GM12875 (cell line): ENCODE measurements around the gene RNF181.
A peak's percentile ranks its signal among the peaks of the same experiment; 100 is the strongest.
"Not testable (repeated sequence)": the region's sequence is repeated elsewhere in the genome, so short reads cannot be mapped to it uniquely, and the experiment has no call there.

Experiments
- H3K4me3 ChIP-seq: one replicate; pipeline ENCODE4 v1.5.1; 2011; ENCODE audit warnings: low read depth, low read length, control low read depth
- TF ChIP-seq, protein P1 (sequence below): IDR thresholded peaks from 2 replicates; pipeline ENCODE4 v1.5.1; 2011; ENCODE audit warnings: low read depth, mild to moderate bottlenecking, control low read depth, inconsistent platforms, low read length, moderate library complexity, borderline replicate concordance; ENCODE audit not compliant: insufficient read depth

RNF181 gene

GRCh38 chr2:85607268-85608215 is 12.0 kb downstream of the RNF181 start:
- H3K4me3 ChIP-seq = no peak overlapping the region
- TF ChIP-seq, protein P1, sequence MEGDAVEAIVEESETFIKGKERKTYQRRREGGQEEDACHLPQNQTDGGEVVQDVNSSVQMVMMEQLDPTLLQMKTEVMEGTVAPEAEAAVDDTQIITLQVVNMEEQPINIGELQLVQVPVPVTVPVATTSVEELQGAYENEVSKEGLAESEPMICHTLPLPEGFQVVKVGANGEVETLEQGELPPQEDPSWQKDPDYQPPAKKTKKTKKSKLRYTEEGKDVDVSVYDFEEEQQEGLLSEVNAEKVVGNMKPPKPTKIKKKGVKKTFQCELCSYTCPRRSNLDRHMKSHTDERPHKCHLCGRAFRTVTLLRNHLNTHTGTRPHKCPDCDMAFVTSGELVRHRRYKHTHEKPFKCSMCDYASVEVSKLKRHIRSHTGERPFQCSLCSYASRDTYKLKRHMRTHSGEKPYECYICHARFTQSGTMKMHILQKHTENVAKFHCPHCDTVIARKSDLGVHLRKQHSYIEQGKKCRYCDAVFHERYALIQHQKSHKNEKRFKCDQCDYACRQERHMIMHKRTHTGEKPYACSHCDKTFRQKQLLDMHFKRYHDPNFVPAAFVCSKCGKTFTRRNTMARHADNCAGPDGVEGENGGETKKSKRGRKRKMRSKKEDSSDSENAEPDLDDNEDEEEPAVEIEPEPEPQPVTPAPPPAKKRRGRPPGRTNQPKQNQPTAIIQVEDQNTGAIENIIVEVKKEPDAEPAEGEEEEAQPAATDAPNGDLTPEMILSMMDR = no peak

DNA sequence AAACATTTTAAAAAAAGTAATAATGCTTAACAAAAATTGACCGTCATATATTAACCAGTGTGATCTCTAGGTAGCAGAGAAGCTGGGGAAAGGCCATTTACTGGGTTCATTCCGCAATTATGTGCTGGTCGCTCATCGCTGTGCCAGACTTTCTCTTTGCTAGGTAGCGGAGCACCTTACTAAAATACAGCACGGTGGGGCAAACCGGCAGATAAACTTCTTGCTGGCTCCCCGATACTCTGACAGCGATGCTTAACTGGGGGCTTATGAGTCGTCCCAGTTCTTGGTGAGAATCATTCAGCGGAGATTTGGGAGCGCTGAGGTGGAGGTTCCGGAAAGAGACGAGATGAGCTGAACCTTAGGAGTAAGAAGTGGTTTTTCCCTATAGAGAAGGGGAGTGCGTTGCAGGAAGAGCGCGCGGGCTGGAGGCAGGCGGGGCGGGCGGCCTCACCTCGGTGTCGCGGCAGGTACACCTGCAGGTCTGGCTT is 15.7 kb downstream of the RNF181 start:
- peak overlapping the region; percentile 75 for H3K4me3 ChIP-seq
- TF ChIP-seq, protein P1 = no peak

- TF ChIP-seq, protein P1 = no peak
- H3K4me3 ChIP-seq = peak within 1 kb of the TSS; percentile 75
Observed at GRCh38 chr2:85611705-85612587, 16.4 kb downstream of the RNF181 start, which contains the start of gene C2orf68. Gene C2orf68 (minus strand): TSS chr2:85612066. CDS start chr2:85611984, 82 bp downstream.

DNA sequence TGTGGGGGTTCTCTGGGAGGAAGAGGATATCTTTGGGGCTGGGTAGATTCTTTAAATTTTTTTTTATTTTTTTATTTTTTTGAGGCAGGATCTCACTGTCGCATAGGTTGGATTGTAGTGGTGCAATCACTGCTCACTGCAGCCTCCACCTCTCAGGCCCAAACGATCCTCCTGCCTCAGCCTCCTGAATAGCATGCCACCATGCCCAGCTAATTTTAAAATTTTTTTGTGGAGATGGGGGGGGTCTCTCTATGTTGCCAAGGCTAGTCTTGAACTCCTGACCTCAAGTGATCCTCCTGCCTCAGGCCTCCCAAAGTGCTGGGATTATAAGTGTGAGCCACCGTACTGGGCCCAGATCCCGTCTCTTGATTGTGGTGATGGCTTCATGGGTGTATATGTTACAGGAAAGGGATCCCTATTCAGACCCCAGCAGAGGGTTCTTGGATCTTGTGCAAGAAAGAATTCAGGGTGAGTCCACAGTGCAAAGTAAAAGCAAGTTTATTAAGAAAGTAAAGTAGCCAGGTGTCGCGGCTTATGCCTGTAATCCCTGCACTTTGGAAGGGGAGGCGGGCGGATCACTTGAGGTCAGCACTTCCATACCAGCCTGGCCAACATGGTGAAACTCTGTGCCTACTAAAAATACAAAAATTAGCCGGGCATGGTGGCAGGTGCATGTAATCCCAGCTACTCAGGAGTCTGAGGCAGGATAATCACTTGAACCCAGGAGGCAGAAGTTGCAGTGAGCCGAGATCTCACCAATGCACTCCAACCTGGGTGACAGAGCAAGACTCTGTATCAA is 18.4 kb downstream of the RNF181 start:
- no peak overlapping the region for H3K4me3 ChIP-seq
- TF ChIP-seq, protein P1 = no peak

DNA sequence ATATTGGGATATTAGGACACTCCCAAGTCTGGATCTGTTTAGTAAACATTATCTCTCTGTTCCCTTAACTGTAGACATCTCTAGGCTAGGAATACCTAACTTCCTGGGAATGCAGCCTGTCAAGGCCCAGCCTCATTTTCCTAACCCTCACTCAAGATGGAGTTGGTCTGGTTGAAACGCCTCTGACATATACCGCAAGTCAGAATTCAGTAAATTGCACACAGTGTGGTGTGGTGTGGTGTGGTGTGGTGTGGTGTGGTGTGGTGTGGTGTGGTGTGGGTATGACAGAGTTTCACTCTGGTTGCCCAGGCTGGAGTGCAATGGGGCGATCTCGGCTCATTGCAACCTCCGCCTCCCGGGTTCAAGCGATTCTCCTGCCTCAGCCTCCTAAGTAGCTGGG is 19.2 kb downstream of the RNF181 start:
- not testable (repeated sequence) for H3K4me3 ChIP-seq

DNA sequence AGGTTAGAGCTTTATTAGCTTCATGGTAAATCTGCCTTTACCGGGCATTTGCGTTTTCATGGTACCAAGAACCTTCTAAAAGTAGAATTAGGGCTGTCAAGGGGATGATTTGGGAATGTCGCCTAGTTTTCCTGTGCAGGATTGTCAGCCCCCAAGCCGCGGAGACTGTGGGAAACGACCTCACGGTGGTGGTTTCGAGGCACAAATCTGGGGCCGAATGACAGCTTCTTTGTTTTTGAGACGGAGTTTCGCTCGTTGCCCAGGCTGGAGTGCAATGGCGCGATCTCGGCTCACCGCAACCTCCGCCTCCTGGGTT is 19.8 kb downstream of the RNF181 start:
- H3K4me3 ChIP-seq = no peak overlapping the region
- TF ChIP-seq, protein P1 = no peak

DNA sequence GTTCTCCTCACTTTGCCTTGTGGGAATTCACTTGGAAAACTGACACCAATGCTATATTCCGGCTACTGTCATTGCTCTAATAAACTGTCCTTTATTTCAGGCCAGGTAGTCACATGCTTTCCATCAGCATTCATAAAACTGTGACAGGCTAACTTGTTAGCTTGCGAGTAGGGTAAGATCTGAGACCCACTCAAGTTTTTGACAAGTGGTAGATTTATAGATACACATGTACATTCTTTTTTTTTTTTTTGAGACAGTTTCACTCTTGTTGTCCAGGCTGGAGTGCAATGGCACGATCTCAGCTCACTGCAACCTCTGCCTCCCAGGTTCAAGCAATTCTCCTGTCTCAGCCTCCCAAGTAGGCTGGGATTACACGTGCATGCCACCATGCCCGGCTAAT is 22.2 kb downstream of the RNF181 start:
- not testable (repeated sequence) for H3K4me3 ChIP-seq
